Endothelial cell of umbilical vein (primary cell): ENCODE measurements around the gene AQP9. TPM values are rescaled to one million over a fixed set of nuclear protein-coding genes. Genes with fewer than 3 reads are reported as not detected.

Experiments
- BruUV-seq: library from RNA; stranded (reverse); fragments of 400-500 nt; replicated peaks from 2 replicates; lab custom pipeline; 2021; lab: Mats Ljungman, UMichigan
- CTCF ChIA-PET: fragments of 300-600, 350-600 bp; sonication (Branson Sonifier 250); formaldehyde crosslinking; loops from one replicate; lab custom pipeline; 2021; ENCODE audit warnings: antibody characterized with exemption, inconsistent platforms; lab: Charles Lee
- POLR2A ChIA-PET: fragments of 300-600, 350-600 bp; sonication (Branson Sonifier 250); formaldehyde crosslinking; loops from one replicate; lab custom pipeline; 2021; ENCODE audit warnings: antibody characterized with exemption, inconsistent platforms; lab: Charles Lee
- DNase-seq: peaks from one replicate; pipeline ENCODE4 v3.0.0-alpha.2; 2011; ENCODE audit warnings: low read depth, low spot score
- FAIRE-seq: peaks from 2 replicates; lab custom pipeline; 2011; peaks lifted over from hg19 to GRCh38; lab: Jason Lieb, UNC
- H2AFZ ChIP-seq: 2 replicates; pipeline ENCODE4 v1.6.0; 2012; ENCODE audit warnings: low read depth, low read length, control low read depth, inconsistent platforms
- H3K27ac ChIP-seq: 2 replicates; pipeline ENCODE4 v1.5.1; 2011; ENCODE audit warnings: low read depth, mild to moderate bottlenecking, control low read depth, low read length, moderate library complexity; ENCODE audit not compliant: insufficient read depth
- H3K27me3 ChIP-seq, 2 experiments: 2 replicates each; pipeline versions ENCODE4 v1.6.0 to v1.6.1; 2011; ENCODE audit warnings: low read length in 2 of 2, mixed read lengths in 1 of 2; ENCODE audit not compliant: control insufficient read depth in 2 of 2, insufficient read depth in 2 of 2
- H3K36me3 ChIP-seq, 2 experiments: 2 replicates in 1 of 2; 3 replicates in 1 of 2; pipeline ENCODE4 v1.5.1; 2011; ENCODE audit warnings: low read length in 2 of 2, mild to moderate bottlenecking in 1 of 2, moderate library complexity in 1 of 2; ENCODE audit not compliant: control insufficient read depth in 2 of 2, insufficient read depth in 2 of 2; ENCODE audit errors: extremely low read depth in 1 of 2
- H3K4me1 ChIP-seq: 3 replicates; pipeline ENCODE4 v1.5.1; 2011; ENCODE audit warnings: mild to moderate bottlenecking, low read length; ENCODE audit not compliant: control insufficient read depth, insufficient read depth; ENCODE audit errors: extremely low read depth
- H3K4me2 ChIP-seq: 2 replicates; pipeline ENCODE4 v1.6.1; 2011; ENCODE audit warnings: low read length, control low read depth, mixed read lengths; ENCODE audit not compliant: insufficient read depth
- H3K4me3 ChIP-seq, 3 experiments: fragments of 200-600 bp in 1 of 3; sonication (generic), shearing (Covaris generic) in 1 of 3; replicated peaks in 1 of 3; 2 replicates each; pipeline ENCODE4 v1.5.1; 2011 to 2016; ENCODE audit warnings: control low read depth in 3 of 3, low read length in 3 of 3, mild to moderate bottlenecking in 2 of 3, inconsistent platforms in 1 of 3, low read depth in 1 of 3, moderate library complexity in 1 of 3; ENCODE audit not compliant: insufficient read depth in 1 of 3
- H3K79me2 ChIP-seq: 2 replicates; pipeline ENCODE4 v1.6.0; 2012; ENCODE audit warnings: low read length, inconsistent platforms; ENCODE audit not compliant: control insufficient read depth, insufficient read depth
- H3K9ac ChIP-seq: replicated peaks from 2 replicates; pipeline ENCODE3; 2011; ENCODE audit warnings: low read length, control low read depth; ENCODE audit not compliant: insufficient read depth; ENCODE audit errors: extremely low read depth
- H3K9me1 ChIP-seq: replicated peaks from 3 replicates; pipeline ENCODE4 v1.6.0; 2011; ENCODE audit warnings: mild to moderate bottlenecking, low read length; ENCODE audit not compliant: control insufficient read depth, insufficient read depth; ENCODE audit errors: extremely low read depth
- H3K9me3 ChIP-seq: replicated peaks from 2 replicates; pipeline ENCODE4 v1.5.1; 2012; ENCODE audit warnings: low read length, inconsistent platforms; ENCODE audit not compliant: control insufficient read depth, insufficient read depth
- H4K20me1 ChIP-seq: replicated peaks from 2 replicates; pipeline ENCODE3; 2011; ENCODE audit warnings: mild to moderate bottlenecking, low read length; ENCODE audit not compliant: control insufficient read depth, insufficient read depth; ENCODE audit errors: extremely low read depth
- CTCF ChIP-seq, 2 donors: IDR thresholded peaks; 1 replicate in 1 of 2; 2 replicates in 1 of 2; pipeline ENCODE4 v1.5.1; 2011; ENCODE audit warnings: low read length in 2 of 2, mild to moderate bottlenecking in 2 of 2, moderate library complexity in 2 of 2, control low read depth in 1 of 2, inconsistent platforms in 1 of 2, low read depth in 1 of 2; ENCODE audit not compliant: insufficient read depth in 1 of 2; ENCODE audit errors: extremely low read depth in 1 of 2
- FOS ChIP-seq: IDR thresholded peaks from 2 replicates; pipeline ENCODE4 v1.6.1; 2011; ENCODE audit warnings: mild to moderate bottlenecking, low read length, moderate library complexity, borderline replicate concordance; ENCODE audit not compliant: insufficient read depth
- GATA2 ChIP-seq: IDR thresholded peaks from 2 replicates; pipeline ENCODE4 v1.7.0; 2011; ENCODE audit warnings: low read depth, mild to moderate bottlenecking, moderate library complexity, mixed read lengths, low read length; ENCODE audit not compliant: insufficient read length, insufficient read depth
- JUN ChIP-seq: IDR thresholded peaks from 2 replicates; pipeline ENCODE4 v1.6.1; 2011; ENCODE audit warnings: borderline replicate concordance, low read depth; ENCODE audit not compliant: insufficient read length, insufficient read depth
- MAX ChIP-seq: IDR thresholded peaks from 2 replicates; pipeline ENCODE4 v1.6.1; 2011; ENCODE audit not compliant: insufficient read depth, insufficient read length
- POLR2A ChIP-seq: IDR thresholded peaks from 2 replicates; pipeline ENCODE4 v1.6.1; 2012; ENCODE audit warnings: low read depth, mild to moderate bottlenecking, control low read depth, low read length
- POLR2AphosphoS5 ChIP-seq: IDR thresholded peaks from 2 replicates; pipeline ENCODE4 v1.6.1; 2012; ENCODE audit warnings: low read depth, mild to moderate bottlenecking, control low read depth, low read length, moderate library complexity; ENCODE audit not compliant: insufficient read depth
- dilution Hi-C: fragments of 300-500 bp; cut with MboI; formaldehyde crosslinking; loops from one replicate; pipeline ENCODE4 v1.15.0; 2019; ENCODE audit warnings: low sequenced_read_pairs; ENCODE audit not compliant: extremely low pct_ligation_motif_present
- intact Hi-C: fragments of 100-400 bp; cut with micrococcal nuclease; formaldehyde crosslinking; loops from one replicate; pipeline ENCODE4 v1.10.0; 2022
- polyA plus RNA-seq, 4 experiments: library from polyadenylated mRNA; depleted of rRNA in 3 of 4; stranded (reverse) in 3 of 4; unstranded in 1 of 4; fragments of >200 nt; gene quantifications; 2 replicates each; pipeline versions ENCODE4 v1.2.1 to v1.2.3, GENCODE V29; 2011 to 2012; ENCODE audit warnings: missing spikeins in 1 of 4
- total RNA-seq: library from RNA; stranded (reverse); gene quantifications from 2 replicates; pipeline ENCODE4 v1.2.3, GENCODE V29; 2021

AQP9 gene
- total and polyA plus RNA-seq, 2 donors (not counting 3 experiments of a cell fraction or from before 2014, with no cell fraction given), result not detected

GRCh38 chr15:58103482-58103881 is 34.7 kb upstream of the AQP9 start:
- intact Hi-C loops, result no loop called here
- Histone ChIP-seq H3K27me3 (peaks cover 5 to 10% of the 10 kb centered on the region in 2 experiments), H3K4me2 (no peak overlapping the region), H3K4me3 (no peak overlapping the region), H3K27ac (no peak overlapping the region), H3K9ac (no peak overlapping the region), H3K9me1 (no peaks in the 10 kb centered on the region), H3K4me1 (no peaks in the 10 kb centered on the region), H2AFZ (no peak overlapping the region), H3K9me3 (no peaks in the 10 kb centered on the region), H3K79me2 (no peaks in the 10 kb centered on the region), H3K36me3 (no peaks in the 10 kb centered on the region), H4K20me1 (no peaks in the 10 kb centered on the region)
- POLR2A ChIA-PET, result no interaction called here
- FAIRE-seq, result no peak
- CTCF ChIA-PET, result no interaction called here
- BruUV-seq, result no TSS peak
- dilution Hi-C loops, result no loop called here
- no peak for DNase-seq
- no peak for TF ChIP-seq MAX
- no peak for TF ChIP-seq POLR2A
- TF ChIP-seq FOS, result no peak
- TF ChIP-seq JUN, result no peak
- no peak for TF ChIP-seq GATA2
- no peak for TF ChIP-seq POLR2AphosphoS5
- no peak for TF ChIP-seq CTCF (IDR thresholded peaks at IDR 0.05; ENCODE audit: extremely low read depth in 1 of 2, insufficient read depth in 1 of 2, low read depth in 1 of 2, low read length in 2 of 2)
